Hepatic stellate cell (primary cell): ENCODE data around the gene ZNF366.
A peak's percentile ranks its signal among the peaks of the same experiment; 100 is the strongest.

Experiments
- DNase-seq: peaks from one replicate; pipeline ENCODE4 v3.0.0; 2011; ENCODE audit warnings: low spot score

ZNF366 gene

GRCh38 chr5:72522607-72523006, 15.4 kb upstream of the ZNF366 start:
- no peak for DNase-seq

- DNase-seq = no peak
These were observed 11.9 kb upstream of the ZNF366 start for GRCh38 chr5:72519111-72519510.

- DNase-seq = no peak
These were observed 10.9 kb upstream of the ZNF366 start for GRCh38 chr5:72518001-72518683.

GRCh38 chr5:72516916-72517315, 9.7 kb upstream of the ZNF366 start:
- no peak for DNase-seq

- no peak for DNase-seq
These were observed 8.0 kb upstream of the ZNF366 start for GRCh38 chr5:72515211-72515610.

GRCh38 chr5:72512593-72512860, 5.3 kb upstream of the ZNF366 start:
- DNase-seq = no peak

- no peak for DNase-seq
These were observed 4.8 kb upstream of the ZNF366 start for GRCh38 chr5:72511774-72512592.

- no peak for DNase-seq
These were observed 4.2 kb upstream of the ZNF366 start for GRCh38 chr5:72511366-72511765.

- DNase-seq = peak; percentile 18
These were observed 3.5 kb upstream of the ZNF366 start for GRCh38 chr5:72510610-72511181.

- DNase-seq = no peak
These were observed 2.2 kb upstream of the ZNF366 start for GRCh38 chr5:72509401-72509800.

- DNase-seq = no peak
These were observed 1.3 kb upstream of the ZNF366 start for GRCh38 chr5:72508241-72509170.

- DNase-seq = peak; percentile 28
These were observed 663 bp upstream of the ZNF366 start for GRCh38 chr5:72507907-72508238.

- no peak for DNase-seq
These were observed 1.1 kb downstream of the ZNF366 start for GRCh38 chr5:72506158-72506549.

GRCh38 chr5:72505539-72506157, 1.6 kb downstream of the ZNF366 start:
- DNase-seq = no peak

GRCh38 chr5:72505016-72505415, 2.2 kb downstream of the ZNF366 start:
- DNase-seq = no peak

- DNase-seq = peak; percentile 63
These were observed 3.2 kb downstream of the ZNF366 start for GRCh38 chr5:72503888-72504491.

GRCh38 chr5:72501488-72501887, 5.7 kb downstream of the ZNF366 start:
- DNase-seq = no peak

GRCh38 chr5:72499730-72500129, 7.5 kb downstream of the ZNF366 start:
- DNase-seq = no peak

- DNase-seq = no peak
These were observed 8.1 kb downstream of the ZNF366 start for GRCh38 chr5:72499090-72499489.

GRCh38 chr5:72498284-72498683, 8.9 kb downstream of the ZNF366 start:
- DNase-seq = peak; percentile 41

GRCh38 chr5:72497823-72498222, 9.4 kb downstream of the ZNF366 start:
- DNase-seq = no peak

- no peak for DNase-seq
These were observed 11.8 kb downstream of the ZNF366 start for GRCh38 chr5:72495410-72495809.
